Endothelial cell of umbilical vein (primary cell): ENCODE results near the gene CYCS. TPM values are rescaled to one million over a fixed set of nuclear protein-coding genes. Genes with fewer than 3 reads are reported as not detected.
"Not testable (repeated sequence)": the region's sequence is repeated elsewhere in the genome, so short reads cannot be mapped to it uniquely, and the experiment has no call there.

Experiments used
- BruUV-seq: library from RNA; stranded (reverse); fragments of 400-500 nt; replicated peaks from 2 replicates; lab custom pipeline; 2021; lab: Mats Ljungman, UMichigan
- CTCF ChIA-PET: fragments of 300-600, 350-600 bp; sonication (Branson Sonifier 250); formaldehyde crosslinking; loops from one replicate; lab custom pipeline; 2021; ENCODE audit warnings: antibody characterized with exemption, inconsistent platforms; lab: Charles Lee
- POLR2A ChIA-PET: fragments of 300-600, 350-600 bp; sonication (Branson Sonifier 250); formaldehyde crosslinking; loops from one replicate; lab custom pipeline; 2021; ENCODE audit warnings: antibody characterized with exemption, inconsistent platforms; lab: Charles Lee
- DNase-seq: peaks from one replicate; pipeline ENCODE4 v3.0.0-alpha.2; 2011; ENCODE audit warnings: low read depth, low spot score
- FAIRE-seq: peaks from 2 replicates; lab custom pipeline; 2011; peaks lifted over from hg19 to GRCh38; lab: Jason Lieb, UNC
- H2AFZ ChIP-seq: 2 replicates; pipeline ENCODE4 v1.6.0; 2012; ENCODE audit warnings: low read depth, low read length, control low read depth, inconsistent platforms
- H3K27ac ChIP-seq: 2 replicates; pipeline ENCODE4 v1.5.1; 2011; ENCODE audit warnings: low read depth, mild to moderate bottlenecking, control low read depth, low read length, moderate library complexity; ENCODE audit not compliant: insufficient read depth
- H3K27me3 ChIP-seq, 2 experiments: 2 replicates each; pipeline versions ENCODE4 v1.6.0 to v1.6.1; 2011; ENCODE audit warnings: low read length in 2 of 2, mixed read lengths in 1 of 2; ENCODE audit not compliant: control insufficient read depth in 2 of 2, insufficient read depth in 2 of 2
- H3K36me3 ChIP-seq, 2 experiments: 2 replicates in 1 of 2; 3 replicates in 1 of 2; pipeline ENCODE4 v1.5.1; 2011; ENCODE audit warnings: low read length in 2 of 2, mild to moderate bottlenecking in 1 of 2, moderate library complexity in 1 of 2; ENCODE audit not compliant: control insufficient read depth in 2 of 2, insufficient read depth in 2 of 2; ENCODE audit errors: extremely low read depth in 1 of 2
- H3K4me1 ChIP-seq: 3 replicates; pipeline ENCODE4 v1.5.1; 2011; ENCODE audit warnings: mild to moderate bottlenecking, low read length; ENCODE audit not compliant: control insufficient read depth, insufficient read depth; ENCODE audit errors: extremely low read depth
- H3K4me2 ChIP-seq: 2 replicates; pipeline ENCODE4 v1.6.1; 2011; ENCODE audit warnings: low read length, control low read depth, mixed read lengths; ENCODE audit not compliant: insufficient read depth
- H3K4me3 ChIP-seq, 3 experiments: fragments of 200-600 bp in 1 of 3; sonication (generic), shearing (Covaris generic) in 1 of 3; replicated peaks in 1 of 3; 2 replicates each; pipeline ENCODE4 v1.5.1; 2011 to 2016; ENCODE audit warnings: control low read depth in 3 of 3, low read length in 3 of 3, mild to moderate bottlenecking in 2 of 3, inconsistent platforms in 1 of 3, low read depth in 1 of 3, moderate library complexity in 1 of 3; ENCODE audit not compliant: insufficient read depth in 1 of 3
- H3K79me2 ChIP-seq: 2 replicates; pipeline ENCODE4 v1.6.0; 2012; ENCODE audit warnings: low read length, inconsistent platforms; ENCODE audit not compliant: control insufficient read depth, insufficient read depth
- H3K9ac ChIP-seq: replicated peaks from 2 replicates; pipeline ENCODE3; 2011; ENCODE audit warnings: low read length, control low read depth; ENCODE audit not compliant: insufficient read depth; ENCODE audit errors: extremely low read depth
- H3K9me1 ChIP-seq: replicated peaks from 3 replicates; pipeline ENCODE4 v1.6.0; 2011; ENCODE audit warnings: mild to moderate bottlenecking, low read length; ENCODE audit not compliant: control insufficient read depth, insufficient read depth; ENCODE audit errors: extremely low read depth
- H3K9me3 ChIP-seq: replicated peaks from 2 replicates; pipeline ENCODE4 v1.5.1; 2012; ENCODE audit warnings: low read length, inconsistent platforms; ENCODE audit not compliant: control insufficient read depth, insufficient read depth
- H4K20me1 ChIP-seq: replicated peaks from 2 replicates; pipeline ENCODE3; 2011; ENCODE audit warnings: mild to moderate bottlenecking, low read length; ENCODE audit not compliant: control insufficient read depth, insufficient read depth; ENCODE audit errors: extremely low read depth
- CTCF ChIP-seq, 2 donors: IDR thresholded peaks; 1 replicate in 1 of 2; 2 replicates in 1 of 2; pipeline ENCODE4 v1.5.1; 2011; ENCODE audit warnings: low read length in 2 of 2, mild to moderate bottlenecking in 2 of 2, moderate library complexity in 2 of 2, control low read depth in 1 of 2, inconsistent platforms in 1 of 2, low read depth in 1 of 2; ENCODE audit not compliant: insufficient read depth in 1 of 2; ENCODE audit errors: extremely low read depth in 1 of 2
- EZH2 ChIP-seq: IDR thresholded peaks from 2 replicates; pipeline ENCODE4 v1.6.1; 2012; ENCODE audit warnings: borderline replicate concordance, low read depth, mild to moderate bottlenecking, moderate library complexity, low read length, inconsistent platforms; ENCODE audit not compliant: severe bottlenecking
- FOS ChIP-seq: IDR thresholded peaks from 2 replicates; pipeline ENCODE4 v1.6.1; 2011; ENCODE audit warnings: mild to moderate bottlenecking, low read length, moderate library complexity, borderline replicate concordance; ENCODE audit not compliant: insufficient read depth
- GATA2 ChIP-seq: IDR thresholded peaks from 2 replicates; pipeline ENCODE4 v1.7.0; 2011; ENCODE audit warnings: low read depth, mild to moderate bottlenecking, moderate library complexity, mixed read lengths, low read length; ENCODE audit not compliant: insufficient read length, insufficient read depth
- JUN ChIP-seq: IDR thresholded peaks from 2 replicates; pipeline ENCODE4 v1.6.1; 2011; ENCODE audit warnings: borderline replicate concordance, low read depth; ENCODE audit not compliant: insufficient read length, insufficient read depth
- MAX ChIP-seq: IDR thresholded peaks from 2 replicates; pipeline ENCODE4 v1.6.1; 2011; ENCODE audit not compliant: insufficient read depth, insufficient read length
- MYC ChIP-seq: IDR thresholded peaks from one replicate; pipeline ENCODE4 v1.6.1; 2011; ENCODE audit warnings: mild to moderate bottlenecking, low read depth, low read length
- POLR2AphosphoS5 ChIP-seq: IDR thresholded peaks from 2 replicates; pipeline ENCODE4 v1.6.1; 2012; ENCODE audit warnings: low read depth, mild to moderate bottlenecking, control low read depth, low read length, moderate library complexity; ENCODE audit not compliant: insufficient read depth
- dilution Hi-C: fragments of 300-500 bp; cut with MboI; formaldehyde crosslinking; loops from one replicate; pipeline ENCODE4 v1.15.0; 2019; ENCODE audit warnings: low sequenced_read_pairs; ENCODE audit not compliant: extremely low pct_ligation_motif_present
- intact Hi-C: fragments of 100-400 bp; cut with micrococcal nuclease; formaldehyde crosslinking; loops from one replicate; pipeline ENCODE4 v1.10.0; 2022
- polyA plus RNA-seq, 4 experiments: library from polyadenylated mRNA; depleted of rRNA in 3 of 4; stranded (reverse) in 3 of 4; unstranded in 1 of 4; fragments of >200 nt; gene quantifications; 2 replicates each; pipeline versions ENCODE4 v1.2.1 to v1.2.3, GENCODE V29; 2011 to 2012; ENCODE audit warnings: missing spikeins in 1 of 4
- total RNA-seq: library from RNA; stranded (reverse); gene quantifications from 2 replicates; pipeline ENCODE4 v1.2.3, GENCODE V29; 2021

The CYCS gene
- total and polyA plus RNA-seq, 2 donors (not counting 3 experiments of a cell fraction or from before 2014, with no cell fraction given) = 21.4 to 134 TPM

DNA sequence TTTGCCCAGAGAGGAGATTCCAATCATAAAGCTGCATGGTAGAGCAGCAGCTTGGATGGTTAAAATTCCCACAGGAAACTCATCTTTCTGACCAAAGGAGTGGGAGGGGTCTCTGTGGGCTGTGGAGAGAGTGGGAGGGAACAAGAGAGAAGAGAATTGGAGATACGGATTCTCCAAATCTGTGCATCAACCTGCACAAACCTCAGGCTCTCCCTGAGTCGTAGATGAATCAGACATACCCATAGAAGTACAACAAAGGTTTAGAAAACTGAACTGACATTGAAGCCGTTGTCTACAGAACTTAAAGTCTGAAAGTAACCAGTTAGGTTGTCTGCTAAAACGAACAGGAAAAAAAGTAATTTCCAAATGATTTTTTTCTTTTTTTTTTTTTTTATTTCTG lies 41.9 kb downstream of the CYCS start:
- peaks cover 1 to 2% of the 10 kb centered on the region in 2 experiments for H3K27me3 ChIP-seq
- H3K9me3 ChIP-seq = no peaks in the 10 kb centered on the region
- FAIRE-seq (no peak), DNase-seq (no peak)
- H3K4me1 ChIP-seq = no peaks in the 10 kb centered on the region
- no peak overlapping the region for H3K9ac ChIP-seq
- H3K4me3 ChIP-seq = no peak overlapping the region
- no peak overlapping the region for H3K4me2 ChIP-seq
- H3K36me3 ChIP-seq = no peaks in the 10 kb centered on the region
- TF ChIP-seq GATA2 = no peak
- no peak for TF ChIP-seq JUN
- no peak for TF ChIP-seq EZH2
- TF ChIP-seq MAX = no peak
- no peak for TF ChIP-seq FOS
- TF ChIP-seq POLR2AphosphoS5 = no peak
- no peak for TF ChIP-seq MYC
- no peak for TF ChIP-seq CTCF (IDR thresholded peaks at IDR 0.05; ENCODE audit: extremely low read depth in 1 of 2, insufficient read depth in 1 of 2, low read depth in 1 of 2, low read length in 2 of 2)
- no peaks in the 10 kb centered on the region for H3K79me2 ChIP-seq
- no peaks in the 10 kb centered on the region for H4K20me1 ChIP-seq
- CTCF ChIA-PET = interaction anchor here (4.7 kb wide), 1 partner anchor 11 kb away, joined by 25 read pairs; no protein-coding TSS in a partner anchor
- dilution Hi-C loops (no loop called here), intact Hi-C loops (no loop called here)
- H2AFZ ChIP-seq = no peak overlapping the region
- no peaks in the 10 kb centered on the region for H3K9me1 ChIP-seq
- POLR2A ChIA-PET = no interaction called here
- BruUV-seq = no TSS peak
- no peak overlapping the region for H3K27ac ChIP-seq

DNA sequence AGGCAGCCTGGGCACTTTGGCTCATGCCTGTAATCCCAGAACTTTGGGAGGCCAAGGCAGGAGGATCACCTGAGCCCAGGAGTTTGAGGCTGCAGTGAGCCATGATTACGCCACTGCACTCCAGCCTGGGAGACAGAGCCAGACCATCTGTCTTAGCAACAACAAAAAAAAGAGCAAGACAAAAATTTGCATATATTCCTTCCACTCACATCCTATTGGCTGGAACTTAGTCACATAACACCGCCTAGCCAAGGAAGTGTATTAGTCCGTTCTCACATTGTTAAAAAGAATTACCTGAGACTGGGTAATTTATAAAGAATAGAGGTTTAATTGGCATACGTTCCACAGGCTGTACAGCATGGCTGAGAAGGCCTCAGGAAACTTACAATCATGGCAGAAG lies 43.0 kb downstream of the CYCS start:
- H3K9ac ChIP-seq, H3K9me3 ChIP-seq, H3K4me3 ChIP-seq, BruUV-seq, H3K36me3 ChIP-seq, POLR2A ChIA-PET, FAIRE-seq, H2AFZ ChIP-seq, H3K27me3 ChIP-seq, H3K27ac ChIP-seq, dilution Hi-C loops, intact Hi-C loops, H3K9me1 ChIP-seq, H4K20me1 ChIP-seq, H3K4me2 ChIP-seq, DNase-seq, H3K4me1 ChIP-seq, H3K79me2 ChIP-seq: not testable (repeated sequence)
- CTCF ChIA-PET = interaction anchor here (1.0 to 4.7 kb wide), 3 partner anchors 12 to 270 kb away, joined by 3 to 25 read pairs (median 4); no protein-coding TSS in a partner anchor
